Measurements from ENCODE around the gene GNA12.

- TF ChIP-seq CTCF (conservative IDR thresholded peaks at IDR 0.05; ENCODE audit: low read depth, low read length), result no peak
- TF ChIP-seq POLR2A (IDR thresholded peaks at IDR 0.05; ENCODE audit: low read depth, low read length), result no peak
- TF ChIP-seq FOS (IDR thresholded peaks at IDR 0.05; ENCODE audit: low read depth, low read length), result no peak
- TF ChIP-seq NFE2L2 (IDR thresholded peaks at IDR 0.05; ENCODE audit: low read depth, low read length), result no peak
- TF ChIP-seq BHLHE40 (IDR thresholded peaks at IDR 0.05; ENCODE audit: low read depth, low read length), result no peak
- no peak for TF ChIP-seq RFX5 (IDR thresholded peaks at IDR 0.05; ENCODE audit: low read depth, low read length)
- TF ChIP-seq CHD1 (IDR thresholded peaks at IDR 0.05; ENCODE audit: low read depth, low read length), result no peak
- TF ChIP-seq MAFK (IDR thresholded peaks at IDR 0.05; ENCODE audit: low read depth, low read length), result no peak
These were observed 28.3 kb upstream of the GNA12 start for GRCh38 chr7:2872296-2872874.

Data from IMR-90 (cell line).